ENCODE data around the gene RNF121.

DNA sequence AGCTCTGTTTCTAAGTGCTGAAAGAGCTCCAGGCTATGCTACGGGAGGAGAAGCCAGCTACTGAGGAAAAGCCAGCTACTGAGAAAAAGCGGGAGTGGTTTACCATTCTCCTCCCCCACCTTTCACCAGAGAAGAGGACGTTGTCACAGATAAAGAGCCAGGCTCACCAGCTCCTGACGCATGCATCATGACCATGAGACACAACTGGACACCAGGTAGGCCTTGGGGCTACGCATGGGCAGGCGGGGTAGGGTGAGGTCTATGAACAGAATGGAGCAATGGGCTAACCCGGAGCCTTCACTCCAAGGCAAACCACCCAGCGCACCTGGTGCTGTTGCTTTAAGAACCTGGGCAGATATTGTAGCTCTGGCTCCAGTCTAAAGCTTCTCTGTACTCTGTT is 71.0 kb downstream of the RNF121 start:
- TF ChIP-seq, protein P1, sequence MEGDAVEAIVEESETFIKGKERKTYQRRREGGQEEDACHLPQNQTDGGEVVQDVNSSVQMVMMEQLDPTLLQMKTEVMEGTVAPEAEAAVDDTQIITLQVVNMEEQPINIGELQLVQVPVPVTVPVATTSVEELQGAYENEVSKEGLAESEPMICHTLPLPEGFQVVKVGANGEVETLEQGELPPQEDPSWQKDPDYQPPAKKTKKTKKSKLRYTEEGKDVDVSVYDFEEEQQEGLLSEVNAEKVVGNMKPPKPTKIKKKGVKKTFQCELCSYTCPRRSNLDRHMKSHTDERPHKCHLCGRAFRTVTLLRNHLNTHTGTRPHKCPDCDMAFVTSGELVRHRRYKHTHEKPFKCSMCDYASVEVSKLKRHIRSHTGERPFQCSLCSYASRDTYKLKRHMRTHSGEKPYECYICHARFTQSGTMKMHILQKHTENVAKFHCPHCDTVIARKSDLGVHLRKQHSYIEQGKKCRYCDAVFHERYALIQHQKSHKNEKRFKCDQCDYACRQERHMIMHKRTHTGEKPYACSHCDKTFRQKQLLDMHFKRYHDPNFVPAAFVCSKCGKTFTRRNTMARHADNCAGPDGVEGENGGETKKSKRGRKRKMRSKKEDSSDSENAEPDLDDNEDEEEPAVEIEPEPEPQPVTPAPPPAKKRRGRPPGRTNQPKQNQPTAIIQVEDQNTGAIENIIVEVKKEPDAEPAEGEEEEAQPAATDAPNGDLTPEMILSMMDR (IDR thresholded peaks at IDR 0.05): no peak
- no peak for TF ChIP-seq POLR2A (IDR thresholded peaks at IDR 0.05)

Data from vagina (tissue), 2 donors.